BJ (cell line): ENCODE measurements around the gene HTR7. TPM values are rescaled to one million over a fixed set of nuclear protein-coding genes. Genes with fewer than 3 reads are reported as not detected.

Source experiments
- CTCF ChIA-PET: fragments of 350-600 bp; formaldehyde crosslinking; extraction: SDS; loops from one replicate; lab custom pipeline; 2021; ENCODE audit warnings: antibody characterized with exemption, inconsistent platforms; lab: Yijun Ruan, JAX
- POLR2A ChIA-PET: fragments of 300-600 bp; sonication (Branson Sonifier 250); formaldehyde crosslinking; extraction: SDS; loops from one replicate; lab custom pipeline; 2021; ENCODE audit warnings: antibody characterized with exemption; lab: Charles Lee
- DNase-seq: peaks from one replicate; pipeline ENCODE4 v3.0.0-alpha.2; 2011; ENCODE audit warnings: low read depth
- H3K27me3 ChIP-seq: 2 replicates; pipeline ENCODE4 v1.6.0; 2011; ENCODE audit warnings: low read length; ENCODE audit not compliant: control insufficient read depth, insufficient read depth
- H3K36me3 ChIP-seq: 2 replicates; pipeline ENCODE4 v1.5.1; 2011; ENCODE audit warnings: low read length; ENCODE audit not compliant: control insufficient read depth, insufficient read depth
- H3K4me3 ChIP-seq: 2 replicates; pipeline ENCODE4 v1.5.1; 2011; ENCODE audit warnings: low read depth, mild to moderate bottlenecking, control low read depth, low read length
- CTCF ChIP-seq: IDR thresholded peaks from 2 replicates; pipeline ENCODE4 v1.5.1; 2011; ENCODE audit warnings: low read depth, mild to moderate bottlenecking, control low read depth, inconsistent platforms, low read length, moderate library complexity; ENCODE audit not compliant: insufficient read depth
- polyA plus RNA-seq: library from polyadenylated mRNA; depleted of rRNA; stranded (reverse); fragments of >200 nt; gene quantifications from 2 replicates; pipeline ENCODE4 v1.2.3, GENCODE V29; 2011

Gene HTR7
- polyA plus RNA-seq, 1 experiment: 0.16 TPM

- ChIA-PET CTCF (interaction anchor here (1.4 to 2.8 kb wide), 2 partner anchors 19 to 21 kb away, joined by 4 to 13 read pairs; no protein-coding TSS in a partner anchor), POLR2A (no interaction called here)
- TF ChIP-seq CTCF: no peak
- Histone ChIP-seq H3K4me3 (no peak overlapping the region), H3K27me3 (no peaks in the 10 kb centered on the region), H3K36me3 (0 out of 2 replicates have a peak, but pooled peaks cover 3% of the 10 kb centered on the region)
- DNase-seq: no peak
Observed at GRCh38 chr10:90890347-90890746, 32.5 kb upstream of the HTR7 start.

DNA sequence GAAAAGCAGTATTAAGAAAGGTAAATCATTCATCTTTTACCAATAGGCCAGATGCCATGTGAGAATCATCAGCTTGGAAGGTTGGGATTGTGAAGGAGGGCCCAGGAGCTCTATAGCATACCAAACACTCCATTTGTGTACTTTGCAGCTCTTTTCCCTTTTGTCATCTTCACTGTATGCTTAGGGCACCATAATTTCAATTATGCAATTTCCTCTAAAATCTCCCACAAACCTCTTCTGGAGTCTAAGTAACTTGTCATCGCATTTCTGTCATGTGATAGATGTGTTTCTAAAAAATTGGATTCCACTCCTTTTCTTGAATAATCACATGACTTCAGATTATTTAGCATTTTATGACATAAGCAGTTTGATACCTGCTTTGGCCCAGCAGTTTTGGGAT is 31.8 kb upstream of the HTR7 start:
- 0 out of 2 replicates have a peak, but pooled peaks cover 3% of the 10 kb centered on the region for H3K36me3 ChIP-seq
- no peak overlapping the region for H3K4me3 ChIP-seq
- no peak for TF ChIP-seq CTCF
- CTCF ChIA-PET: interaction anchor here (1.4 to 2.8 kb wide), 3 partner anchors 10 to 22 kb away, joined by 4 to 15 read pairs (median 13); no protein-coding TSS in a partner anchor
- H3K27me3 ChIP-seq: no peaks in the 10 kb centered on the region
- no peak for DNase-seq
- POLR2A ChIA-PET: no interaction called here

GRCh38 chr10:90888387-90888786 is 30.5 kb upstream of the HTR7 start:
- TF ChIP-seq CTCF: no peak
- H3K4me3 ChIP-seq: no peak overlapping the region
- H3K36me3 ChIP-seq: 0 out of 2 replicates have a peak, but pooled peaks cover 3% of the 10 kb centered on the region
- DNase-seq: no peak
- ChIA-PET CTCF (interaction anchor here (1.2 to 2.8 kb wide), 4 partner anchors 9 to 364 kb away, joined by 4 to 15 read pairs (median 8); no protein-coding TSS in a partner anchor), POLR2A (no interaction called here)
- no peaks in the 10 kb centered on the region for H3K27me3 ChIP-seq

- H3K27me3 ChIP-seq: no peaks in the 10 kb centered on the region
- H3K4me3 ChIP-seq: no peak overlapping the region
- ChIA-PET POLR2A (no interaction called here), CTCF (interaction anchor here (1.3 to 2.8 kb wide), 3 partner anchors 8 to 24 kb away, joined by 4 to 15 read pairs (median 13); no protein-coding TSS in a partner anchor)
- H3K36me3 ChIP-seq: 0 out of 2 replicates have a peak, but pooled peaks cover 3% of the 10 kb centered on the region
- no peak for DNase-seq
- TF ChIP-seq CTCF: no peak
Observed at GRCh38 chr10:90887555-90887954, 29.7 kb upstream of the HTR7 start.

DNA sequence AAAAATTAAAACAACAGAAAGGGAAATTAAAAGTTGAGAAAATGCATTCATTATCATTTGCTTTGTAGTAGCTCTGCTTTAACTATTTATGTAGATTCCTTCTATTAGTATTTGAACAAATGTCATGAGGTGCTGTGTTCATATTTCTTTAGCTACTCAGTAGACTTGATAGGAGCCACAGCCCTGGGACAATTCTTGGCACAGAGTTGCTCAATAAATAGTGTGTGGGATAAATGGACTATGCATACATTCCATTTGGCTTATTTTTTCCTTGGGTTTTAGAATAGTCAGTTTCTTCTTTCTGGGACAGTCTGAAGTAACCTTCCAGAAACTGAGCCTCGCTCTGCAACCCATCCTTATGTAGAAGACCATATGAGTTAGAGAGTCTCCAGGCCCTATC is 27.3 kb upstream of the HTR7 start:
- H3K4me3 ChIP-seq: no peak overlapping the region
- no peak for TF ChIP-seq CTCF
- ChIA-PET POLR2A (no interaction called here), CTCF (interaction anchor here (0.7 to 2.2 kb wide), 6 partner anchors 9 to 121 kb away, joined by 3 to 15 read pairs (median 4); no protein-coding TSS in a partner anchor)
- 0 out of 2 replicates have a peak, but pooled peaks cover 3% of the 10 kb centered on the region for H3K36me3 ChIP-seq
- H3K27me3 ChIP-seq: no peaks in the 10 kb centered on the region
- DNase-seq: peak; percentile 65
